IPS DF 4.7 (cell line): ENCODE data around the gene CDHR1.

ENCODE experiments used
- DNase-seq: peaks from one replicate; pipeline ENCODE4 v3.0.0-alpha.2; 2013; ENCODE audit warnings: low spot score; ENCODE audit errors: extremely low read depth

Gene CDHR1

GRCh38 chr10:84226616-84227015 is 32.3 kb downstream of the CDHR1 start:
- DNase-seq = no peak

GRCh38 chr10:84227810-84228209 is 33.5 kb downstream of the CDHR1 start:
- no peak for DNase-seq

DNA sequence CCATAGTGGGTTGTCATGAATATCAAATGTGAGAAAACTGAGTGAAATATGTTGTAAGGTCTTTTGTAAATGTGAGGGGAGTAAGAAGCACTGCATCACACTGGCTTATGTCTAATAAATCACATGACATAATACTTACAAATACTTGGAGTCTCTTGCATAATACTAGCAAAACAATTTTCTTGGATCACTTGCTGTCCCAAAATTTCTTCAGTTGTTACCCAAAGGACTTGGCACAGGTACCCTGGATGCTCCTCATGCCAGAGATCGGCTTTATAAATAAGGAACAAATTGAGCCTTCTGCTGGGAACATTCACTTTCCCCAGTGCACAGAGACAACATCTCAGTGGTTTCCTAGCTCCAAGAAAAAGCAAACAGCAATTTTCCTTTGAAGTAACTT is 36.0 kb downstream of the CDHR1 start:
- no peak for DNase-seq

DNA sequence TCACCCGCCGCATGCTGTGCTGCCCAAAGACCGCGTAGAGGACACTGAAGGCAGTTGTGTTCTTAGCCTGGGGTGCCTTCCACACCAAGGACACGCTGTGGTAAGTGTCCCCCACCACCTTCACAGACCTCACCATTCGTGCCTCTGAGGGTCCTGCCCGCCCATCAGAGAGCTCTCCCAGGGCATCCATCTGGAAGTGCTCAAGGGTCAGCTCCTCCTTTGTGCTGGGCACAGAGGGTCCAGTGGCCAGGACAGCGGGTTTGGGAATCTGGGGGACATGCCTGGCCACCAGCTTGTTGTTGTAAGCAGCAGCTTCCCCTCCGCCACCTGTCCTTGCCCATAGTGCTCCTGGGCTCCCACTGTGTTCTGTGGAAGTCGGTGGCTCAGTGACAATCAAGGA is 38.0 kb downstream of the CDHR1 start:
- no peak for DNase-seq

GRCh38 chr10:84233940-84234339 is 39.6 kb downstream of the CDHR1 start:
- DNase-seq = no peak

- DNase-seq = no peak
These were observed 40.1 kb downstream of the CDHR1 start for GRCh38 chr10:84234479-84234878.

DNA sequence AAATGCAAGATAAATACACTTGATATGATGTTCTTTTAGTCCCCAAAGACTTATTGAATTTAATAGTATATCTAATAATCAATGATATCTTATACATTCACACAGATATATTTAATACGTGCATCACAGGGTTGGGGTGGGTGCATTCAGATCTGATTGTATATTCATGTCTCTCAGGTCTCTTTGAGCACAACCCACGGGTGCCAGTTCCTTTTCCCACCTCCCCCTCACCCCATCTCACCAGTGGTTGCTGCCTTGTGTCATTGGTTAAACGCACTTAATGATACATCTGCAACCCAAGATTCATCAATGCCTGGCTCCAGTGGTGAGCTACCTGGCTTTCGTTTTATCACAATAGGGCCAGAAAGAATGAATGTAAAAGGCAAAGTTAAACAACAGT is 40.8 kb downstream of the CDHR1 start:
- no peak for DNase-seq

GRCh38 chr10:84236807-84237198 is 42.5 kb downstream of the CDHR1 start:
- no peak for DNase-seq

DNA sequence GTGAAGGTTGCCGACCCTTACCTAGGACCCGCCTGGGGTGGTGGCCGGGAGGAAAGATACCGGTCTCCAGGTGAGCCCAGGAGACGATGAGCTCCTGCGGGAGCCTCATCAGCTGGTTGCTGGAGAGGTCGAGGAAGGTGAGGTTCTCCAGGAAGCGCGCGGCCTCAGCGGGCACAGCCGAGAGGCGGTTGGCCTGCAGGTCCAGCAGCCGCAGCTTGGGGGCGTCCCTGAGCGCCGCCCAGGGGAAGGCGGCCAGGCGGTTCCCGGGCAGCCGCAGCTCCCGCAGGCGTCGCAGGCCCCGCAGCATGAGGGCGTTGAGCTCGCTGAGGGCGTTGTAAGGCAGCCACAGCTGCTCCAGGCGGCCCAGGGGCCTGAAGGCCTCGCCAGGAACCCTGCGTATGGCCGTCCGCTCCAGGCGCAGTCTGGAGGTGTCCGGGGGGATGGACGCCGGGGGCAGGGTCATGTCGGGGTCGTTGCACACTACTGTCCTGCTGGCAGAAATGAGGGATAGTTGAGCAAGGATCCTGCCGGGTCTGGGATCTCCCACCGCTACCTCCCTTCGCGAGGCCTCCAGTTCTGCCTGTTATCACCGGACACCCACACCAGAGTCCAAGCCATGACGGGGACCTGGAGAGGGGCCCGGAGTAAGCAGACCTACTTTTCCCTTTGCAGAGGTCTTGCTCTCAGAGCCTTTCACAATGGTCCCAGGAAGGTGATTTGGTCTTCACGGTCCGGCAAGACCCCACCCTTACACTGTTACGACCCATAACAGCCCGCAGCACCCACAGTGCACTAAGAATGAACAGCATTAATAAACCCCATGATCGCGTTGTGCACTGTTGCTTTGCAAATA is 43.1 kb downstream of the CDHR1 start:
- DNase-seq = no peak

DNA sequence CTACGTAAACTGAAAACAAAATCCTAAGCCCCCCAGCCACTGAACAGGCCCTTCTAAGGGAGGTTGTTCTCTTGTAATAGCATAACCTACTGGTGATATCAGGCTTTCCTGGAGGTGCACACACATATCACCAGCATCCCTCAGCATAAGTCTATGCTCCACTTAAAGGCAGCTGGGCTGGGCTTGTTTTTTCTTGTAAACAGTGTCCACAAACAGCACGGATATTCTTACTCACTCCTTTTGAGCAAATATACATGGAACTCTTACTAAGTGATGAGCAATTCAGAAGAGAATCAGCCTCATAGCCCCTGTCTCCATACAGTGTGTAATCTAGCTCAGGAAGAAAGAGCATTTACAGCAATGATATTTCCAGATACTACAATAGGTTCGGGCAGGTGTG is 44.6 kb downstream of the CDHR1 start:
- DNase-seq = no peak

GRCh38 chr10:84241185-84241790 is 47.0 kb downstream of the CDHR1 start, which contains the start of gene LRIT1:
Gene LRIT1, minus strand, starts transcription at chr10:84241546. Its CDS starts 107 bp downstream, at chr10:84241439.
- DNase-seq = no peak

DNA sequence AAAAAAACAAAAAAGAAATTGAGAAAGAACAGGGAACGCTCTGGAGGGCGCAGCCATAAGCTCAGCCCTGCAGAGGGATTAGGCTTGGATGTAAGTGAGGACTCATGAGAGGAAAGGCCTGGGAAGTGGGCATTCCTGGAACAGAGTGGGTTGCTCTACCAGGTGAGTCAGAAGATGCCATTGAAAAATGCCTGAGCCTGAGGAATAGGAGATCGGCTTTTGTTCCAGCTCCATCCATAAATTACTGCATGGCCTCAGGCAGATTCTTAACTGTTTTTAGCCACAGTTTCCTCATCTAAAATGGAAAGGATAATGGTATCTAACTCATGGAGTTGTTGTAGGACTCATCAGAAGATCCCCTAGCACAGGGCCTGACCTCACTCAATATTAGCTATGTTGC is 49.4 kb downstream of the CDHR1 start:
- no peak for DNase-seq

DNA sequence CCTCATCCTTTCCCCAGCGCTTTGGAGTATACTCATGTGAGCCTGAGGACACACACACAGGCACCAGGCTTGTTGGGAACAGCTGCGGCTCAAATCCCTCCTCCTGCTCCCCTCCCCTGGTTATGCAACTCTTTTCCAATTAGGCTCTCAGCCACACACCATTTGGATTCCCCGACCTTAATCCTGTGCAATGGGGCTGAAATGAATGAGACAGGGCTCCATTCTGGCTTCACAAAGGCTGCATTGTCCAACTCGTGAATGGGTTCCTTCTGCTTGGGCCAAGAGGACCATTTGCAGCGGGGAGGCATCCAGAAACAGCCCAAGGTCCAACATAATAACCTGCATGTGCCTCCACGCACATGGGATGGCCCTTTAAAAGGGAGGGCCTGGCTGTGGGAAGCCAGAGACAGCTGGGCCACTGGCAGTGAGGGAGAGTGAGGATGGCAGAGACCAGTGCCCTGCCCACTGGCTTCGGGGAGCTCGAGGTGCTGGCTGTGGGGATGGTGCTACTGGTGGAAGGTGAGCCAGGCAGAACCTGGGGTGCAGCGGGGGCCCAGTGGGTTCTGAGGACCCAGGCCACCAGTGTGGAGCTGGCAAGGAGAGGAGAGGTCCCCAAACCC is 50.4 kb downstream of the CDHR1 start, which contains the start of gene RGR:
TSS of gene RGR (plus strand) at position 403 of the 620 bp plus-strand sequence. CDS start at position 441, 38 bp downstream.
- no peak for DNase-seq

GRCh38 chr10:84247496-84247895 is 53.2 kb downstream of the CDHR1 start:
- DNase-seq = no peak

- DNase-seq = no peak
These were observed 54.5 kb downstream of the CDHR1 start for GRCh38 chr10:84248794-84249193.

GRCh38 chr10:84254552-84255478 is 60.5 kb downstream of the CDHR1 start:
- DNase-seq = no peak

DNA sequence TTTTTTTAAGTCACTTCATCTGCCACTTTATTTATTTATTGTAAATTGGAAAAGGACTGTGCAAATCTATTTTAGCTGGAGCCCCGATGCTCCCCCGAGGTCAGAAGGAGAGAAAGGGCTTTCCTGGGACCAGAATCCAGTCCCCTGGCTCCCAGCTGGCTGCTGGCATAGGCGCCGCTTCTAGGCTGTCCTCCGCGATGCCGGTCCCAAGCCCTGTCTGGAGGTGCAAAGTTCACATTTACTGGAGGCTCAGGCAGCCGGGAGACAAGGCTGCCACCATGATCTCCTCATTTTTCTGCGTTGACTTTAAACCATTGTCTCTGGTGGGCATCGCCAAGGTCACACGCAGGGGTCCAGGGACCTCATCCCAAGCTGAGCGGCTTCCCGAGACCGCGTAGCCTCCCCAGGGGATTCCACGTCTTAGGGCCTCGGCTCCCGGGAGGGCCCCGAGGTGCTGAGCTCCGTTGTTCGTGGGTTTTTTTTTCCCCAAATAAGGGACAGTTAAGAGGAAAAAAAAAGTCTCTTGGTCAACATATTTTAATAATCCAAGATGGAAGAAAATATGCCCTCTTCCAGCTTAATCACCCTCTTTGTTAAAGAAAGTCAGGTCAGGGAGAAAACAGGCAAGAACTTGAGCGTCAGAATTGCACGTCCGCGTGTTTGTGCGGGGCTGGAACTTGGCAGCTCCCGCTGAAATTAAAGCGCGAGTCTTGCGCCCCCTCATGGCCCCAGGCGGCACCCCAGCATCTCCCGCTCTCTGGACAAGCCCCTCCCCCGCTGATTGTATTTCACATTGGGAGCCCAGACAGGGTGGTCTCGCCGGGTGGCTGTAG is 62.4 kb downstream of the CDHR1 start:
- no peak for DNase-seq

GRCh38 chr10:84257343-84258020 is 63.1 kb downstream of the CDHR1 start:
- no peak for DNase-seq

DNA sequence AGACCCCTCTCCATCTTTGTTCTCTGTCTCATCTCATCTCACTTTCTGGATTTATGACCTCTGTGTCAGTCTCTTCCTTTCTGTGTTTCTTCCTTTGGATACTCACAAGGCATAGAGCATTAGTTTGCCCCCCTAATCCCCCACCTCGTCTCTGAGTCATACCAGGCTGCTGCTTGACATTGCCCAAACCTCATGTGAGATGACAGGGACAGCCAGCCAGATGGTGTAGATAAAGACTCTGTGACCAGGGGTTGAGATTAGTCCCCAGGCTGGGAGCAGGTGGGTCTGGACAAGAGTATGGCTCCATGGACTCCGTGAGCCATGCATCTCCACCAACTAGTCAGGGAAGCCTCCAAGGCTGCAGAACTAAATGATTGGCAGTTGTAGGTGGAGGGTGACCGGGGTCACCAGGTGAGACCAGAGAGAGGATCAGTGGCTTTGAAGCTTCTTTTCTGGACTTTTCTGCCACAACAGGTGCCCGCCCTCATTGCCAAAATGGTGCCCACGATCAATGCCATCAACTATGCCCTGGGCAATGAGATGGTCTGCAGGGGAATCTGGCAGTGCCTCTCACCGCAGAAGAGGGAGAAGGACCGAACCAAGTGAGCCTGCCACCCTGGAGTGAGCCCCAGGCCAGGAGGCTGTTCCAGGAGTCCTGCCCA is 63.8 kb downstream of the CDHR1 start:
- no peak for DNase-seq
